ENCODE measurements around the gene RSPH3.
A peak's percentile ranks its signal among the peaks of the same experiment; 100 is the strongest.

Gene RSPH3

DNA sequence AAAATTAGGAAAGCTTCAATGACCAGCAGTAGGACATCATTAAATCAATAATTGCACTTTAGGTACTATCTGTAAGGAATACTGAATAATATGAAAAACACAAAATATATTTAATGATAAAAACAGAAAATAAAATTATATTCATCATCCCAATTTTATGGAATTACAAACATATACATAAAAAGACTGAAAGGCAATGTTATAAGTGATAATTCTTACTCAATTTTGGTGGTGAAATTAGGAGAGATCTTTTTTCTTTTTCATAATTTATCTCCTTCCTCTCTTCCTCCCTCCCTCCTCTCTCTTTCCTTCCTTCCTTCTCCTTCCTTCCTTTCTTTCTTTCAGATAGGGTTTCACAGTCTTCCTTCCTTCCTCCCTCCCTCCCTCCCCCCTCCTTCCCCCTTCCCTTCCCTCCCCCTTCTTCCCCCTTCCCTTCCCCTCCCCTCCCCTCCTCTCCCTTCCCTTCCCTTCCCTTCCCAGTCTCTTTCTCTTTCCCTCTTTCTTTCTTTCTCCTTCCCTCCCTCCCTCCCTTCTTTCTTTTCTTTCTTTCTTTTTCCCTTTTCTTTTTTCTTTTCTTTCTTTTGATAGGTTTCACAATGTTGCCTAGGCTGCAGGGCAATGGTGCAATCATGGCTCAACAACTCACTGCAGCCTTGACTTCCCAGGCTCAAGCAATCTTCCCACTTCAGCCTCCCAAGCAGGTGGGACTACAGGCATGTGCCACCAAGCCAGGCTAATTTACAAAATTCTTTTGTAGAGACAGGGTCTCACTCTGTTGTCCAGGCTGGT is 36.8 kb downstream of the RSPH3 start:
- no peak for ATAC-seq
- TF ChIP-seq, protein P1, sequence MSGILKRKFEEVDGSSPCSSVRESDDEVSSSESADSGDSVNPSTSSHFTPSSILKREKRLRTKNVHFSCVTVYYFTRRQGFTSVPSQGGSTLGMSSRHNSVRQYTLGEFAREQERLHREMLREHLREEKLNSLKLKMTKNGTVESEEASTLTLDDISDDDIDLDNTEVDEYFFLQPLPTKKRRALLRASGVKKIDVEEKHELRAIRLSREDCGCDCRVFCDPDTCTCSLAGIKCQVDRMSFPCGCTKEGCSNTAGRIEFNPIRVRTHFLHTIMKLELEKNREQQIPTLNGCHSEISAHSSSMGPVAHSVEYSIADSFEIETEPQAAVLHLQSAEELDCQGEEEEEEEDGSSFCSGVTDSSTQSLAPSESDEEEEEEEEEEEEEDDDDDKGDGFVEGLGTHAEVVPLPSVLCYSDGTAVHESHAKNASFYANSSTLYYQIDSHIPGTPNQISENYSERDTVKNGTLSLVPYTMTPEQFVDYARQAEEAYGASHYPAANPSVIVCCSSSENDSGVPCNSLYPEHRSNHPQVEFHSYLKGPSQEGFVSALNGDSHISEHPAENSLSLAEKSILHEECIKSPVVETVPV (CRISPR knock-in tag; IDR thresholded peaks at IDR 0.05): no peak
- TF ChIP-seq, protein P2, sequence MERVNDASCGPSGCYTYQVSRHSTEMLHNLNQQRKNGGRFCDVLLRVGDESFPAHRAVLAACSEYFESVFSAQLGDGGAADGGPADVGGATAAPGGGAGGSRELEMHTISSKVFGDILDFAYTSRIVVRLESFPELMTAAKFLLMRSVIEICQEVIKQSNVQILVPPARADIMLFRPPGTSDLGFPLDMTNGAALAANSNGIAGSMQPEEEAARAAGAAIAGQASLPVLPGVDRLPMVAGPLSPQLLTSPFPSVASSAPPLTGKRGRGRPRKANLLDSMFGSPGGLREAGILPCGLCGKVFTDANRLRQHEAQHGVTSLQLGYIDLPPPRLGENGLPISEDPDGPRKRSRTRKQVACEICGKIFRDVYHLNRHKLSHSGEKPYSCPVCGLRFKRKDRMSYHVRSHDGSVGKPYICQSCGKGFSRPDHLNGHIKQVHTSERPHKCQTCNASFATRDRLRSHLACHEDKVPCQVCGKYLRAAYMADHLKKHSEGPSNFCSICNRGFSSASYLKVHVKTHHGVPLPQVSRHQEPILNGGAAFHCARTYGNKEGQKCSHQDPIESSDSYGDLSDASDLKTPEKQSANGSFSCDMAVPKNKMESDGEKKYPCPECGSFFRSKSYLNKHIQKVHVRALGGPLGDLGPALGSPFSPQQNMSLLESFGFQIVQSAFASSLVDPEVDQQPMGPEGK (CRISPR knock-in tag; IDR thresholded peaks at IDR 0.05; ENCODE audit: borderline replicate concordance): no peak
- TF ChIP-seq SNAI2 (CRISPR knock-in tag; IDR thresholded peaks at IDR 0.05): no peak
- TF ChIP-seq TCF4 (CRISPR knock-in tag; IDR thresholded peaks at IDR 0.05; ENCODE audit: borderline replicate concordance): no peak
- TF ChIP-seq PPARA (CRISPR knock-in tag; IDR thresholded peaks at IDR 0.05; ENCODE audit: borderline replicate concordance): no peak
- TF ChIP-seq, protein P3, sequence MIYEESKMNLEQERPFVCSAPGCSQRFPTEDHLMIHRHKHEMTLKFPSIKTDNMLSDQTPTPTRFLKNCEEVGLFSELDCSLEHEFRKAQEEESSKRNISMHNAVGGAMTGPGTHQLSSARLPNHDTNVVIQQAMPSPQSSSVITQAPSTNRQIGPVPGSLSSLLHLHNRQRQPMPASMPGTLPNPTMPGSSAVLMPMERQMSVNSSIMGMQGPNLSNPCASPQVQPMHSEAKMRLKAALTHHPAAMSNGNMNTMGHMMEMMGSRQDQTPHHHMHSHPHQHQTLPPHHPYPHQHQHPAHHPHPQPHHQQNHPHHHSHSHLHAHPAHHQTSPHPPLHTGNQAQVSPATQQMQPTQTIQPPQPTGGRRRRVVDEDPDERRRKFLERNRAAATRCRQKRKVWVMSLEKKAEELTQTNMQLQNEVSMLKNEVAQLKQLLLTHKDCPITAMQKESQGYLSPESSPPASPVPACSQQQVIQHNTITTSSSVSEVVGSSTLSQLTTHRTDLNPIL (CRISPR knock-in tag; IDR thresholded peaks at IDR 0.05; ENCODE audit: low read depth): no peak

DNA sequence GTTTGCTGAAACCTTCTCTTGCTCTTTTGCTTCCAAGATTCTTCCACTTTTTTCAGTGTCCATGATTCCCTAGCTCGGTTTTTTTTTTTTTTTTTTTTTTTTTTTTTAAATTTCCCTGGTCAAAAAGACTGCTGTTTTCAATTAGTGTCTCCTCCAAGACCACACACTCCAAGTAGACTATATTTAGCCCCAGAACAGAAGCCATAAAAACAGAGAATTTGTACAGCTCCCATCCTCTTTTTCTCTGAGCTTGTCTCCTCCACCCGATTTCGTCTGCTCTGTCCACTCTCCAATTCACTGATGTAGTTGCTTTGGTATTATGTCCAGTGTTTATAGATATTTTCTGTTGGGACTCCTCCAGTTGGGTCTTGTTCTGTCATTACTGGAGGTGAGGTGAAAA is 37.6 kb downstream of the RSPH3 start:
- peak; percentile 37; the same call in 1 of the 3 replicates for ATAC-seq
- TF ChIP-seq ZNF70 (CRISPR knock-in tag; IDR thresholded peaks at IDR 0.05) (no peak), ISL1 (CRISPR knock-in tag; IDR thresholded peaks at IDR 0.05) (no peak), TOX (CRISPR knock-in tag; IDR thresholded peaks at IDR 0.05; ENCODE audit: borderline replicate concordance) (no peak), ZFP3 (CRISPR knock-in tag; IDR thresholded peaks at IDR 0.05) (no peak), ZNF8 (CRISPR knock-in tag; IDR thresholded peaks at IDR 0.05) (no peak), PPARA (CRISPR knock-in tag; IDR thresholded peaks at IDR 0.05; ENCODE audit: borderline replicate concordance) (no peak), OSR1 (CRISPR knock-in tag; IDR thresholded peaks at IDR 0.05) (no peak), ZNF565 (CRISPR knock-in tag; conservative IDR thresholded peaks at IDR 0.05; ENCODE audit: low read depth) (no peak), GLIS3 (CRISPR knock-in tag; IDR thresholded peaks at IDR 0.05) (no peak), TCF4 (CRISPR knock-in tag; IDR thresholded peaks at IDR 0.05; ENCODE audit: borderline replicate concordance) (no peak), ZFP30 (CRISPR knock-in tag; IDR thresholded peaks at IDR 0.05) (no peak), SNAI2 (CRISPR knock-in tag; IDR thresholded peaks at IDR 0.05) (no peak), ESRRG (CRISPR knock-in tag; IDR thresholded peaks at IDR 0.05) (no peak), ARNTL (CRISPR knock-in tag; IDR thresholded peaks at IDR 0.05; ENCODE audit: borderline replicate concordance, low read depth) (no peak), CSDC2 (CRISPR knock-in tag; IDR thresholded peaks at IDR 0.05) (no peak), BACH2 (CRISPR knock-in tag; IDR thresholded peaks at IDR 0.05; ENCODE audit: borderline replicate concordance) (no peak)
- TF ChIP-seq, protein P4, sequence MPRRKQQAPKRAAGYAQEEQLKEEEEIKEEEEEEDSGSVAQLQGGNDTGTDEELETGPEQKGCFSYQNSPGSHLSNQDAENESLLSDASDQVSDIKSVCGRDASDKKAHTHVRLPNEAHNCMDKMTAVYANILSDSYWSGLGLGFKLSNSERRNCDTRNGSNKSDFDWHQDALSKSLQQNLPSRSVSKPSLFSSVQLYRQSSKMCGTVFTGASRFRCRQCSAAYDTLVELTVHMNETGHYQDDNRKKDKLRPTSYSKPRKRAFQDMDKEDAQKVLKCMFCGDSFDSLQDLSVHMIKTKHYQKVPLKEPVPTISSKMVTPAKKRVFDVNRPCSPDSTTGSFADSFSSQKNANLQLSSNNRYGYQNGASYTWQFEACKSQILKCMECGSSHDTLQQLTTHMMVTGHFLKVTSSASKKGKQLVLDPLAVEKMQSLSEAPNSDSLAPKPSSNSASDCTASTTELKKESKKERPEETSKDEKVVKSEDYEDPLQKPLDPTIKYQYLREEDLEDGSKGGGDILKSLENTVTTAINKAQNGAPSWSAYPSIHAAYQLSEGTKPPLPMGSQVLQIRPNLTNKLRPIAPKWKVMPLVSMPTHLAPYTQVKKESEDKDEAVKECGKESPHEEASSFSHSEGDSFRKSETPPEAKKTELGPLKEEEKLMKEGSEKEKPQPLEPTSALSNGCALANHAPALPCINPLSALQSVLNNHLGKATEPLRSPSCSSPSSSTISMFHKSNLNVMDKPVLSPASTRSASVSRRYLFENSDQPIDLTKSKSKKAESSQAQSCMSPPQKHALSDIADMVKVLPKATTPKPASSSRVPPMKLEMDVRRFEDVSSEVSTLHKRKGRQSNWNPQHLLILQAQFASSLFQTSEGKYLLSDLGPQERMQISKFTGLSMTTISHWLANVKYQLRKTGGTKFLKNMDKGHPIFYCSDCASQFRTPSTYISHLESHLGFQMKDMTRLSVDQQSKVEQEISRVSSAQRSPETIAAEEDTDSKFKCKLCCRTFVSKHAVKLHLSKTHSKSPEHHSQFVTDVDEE (CRISPR knock-in tag; IDR thresholded peaks at IDR 0.05): no peak
- TF ChIP-seq, protein P1 (CRISPR knock-in tag; IDR thresholded peaks at IDR 0.05): no peak
- TF ChIP-seq, protein P2 (CRISPR knock-in tag; IDR thresholded peaks at IDR 0.05; ENCODE audit: borderline replicate concordance): no peak
- TF ChIP-seq, protein P5, sequence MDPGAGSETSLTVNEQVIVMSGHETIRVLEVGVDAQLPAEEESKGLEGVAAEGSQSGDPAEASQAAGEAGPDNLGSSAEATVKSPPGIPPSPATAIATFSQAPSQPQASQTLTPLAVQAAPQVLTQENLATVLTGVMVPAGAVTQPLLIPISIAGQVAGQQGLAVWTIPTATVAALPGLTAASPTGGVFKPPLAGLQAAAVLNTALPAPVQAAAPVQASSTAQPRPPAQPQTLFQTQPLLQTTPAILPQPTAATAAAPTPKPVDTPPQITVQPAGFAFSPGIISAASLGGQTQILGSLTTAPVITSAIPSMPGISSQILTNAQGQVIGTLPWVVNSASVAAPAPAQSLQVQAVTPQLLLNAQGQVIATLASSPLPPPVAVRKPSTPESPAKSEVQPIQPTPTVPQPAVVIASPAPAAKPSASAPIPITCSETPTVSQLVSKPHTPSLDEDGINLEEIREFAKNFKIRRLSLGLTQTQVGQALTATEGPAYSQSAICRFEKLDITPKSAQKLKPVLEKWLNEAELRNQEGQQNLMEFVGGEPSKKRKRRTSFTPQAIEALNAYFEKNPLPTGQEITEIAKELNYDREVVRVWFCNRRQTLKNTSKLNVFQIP (CRISPR knock-in tag; IDR thresholded peaks at IDR 0.05; ENCODE audit: borderline replicate concordance, low read depth): no peak

Data from SK-N-SH treated with all-trans-retinoic acid at 6 μM for 48 hours (cell line).